GM11168 (cell line): ENCODE results near the gene GRID1.

Source experiments
- in situ Hi-C: fragments of 300-500 bp; cut with MboI; formaldehyde crosslinking; loops from one replicate; pipeline ENCODE4 v1.12.0; 2022; ENCODE audit warnings: low sequenced_read_pairs; ENCODE audit not compliant: unreplicated experiment

Gene GRID1

DNA sequence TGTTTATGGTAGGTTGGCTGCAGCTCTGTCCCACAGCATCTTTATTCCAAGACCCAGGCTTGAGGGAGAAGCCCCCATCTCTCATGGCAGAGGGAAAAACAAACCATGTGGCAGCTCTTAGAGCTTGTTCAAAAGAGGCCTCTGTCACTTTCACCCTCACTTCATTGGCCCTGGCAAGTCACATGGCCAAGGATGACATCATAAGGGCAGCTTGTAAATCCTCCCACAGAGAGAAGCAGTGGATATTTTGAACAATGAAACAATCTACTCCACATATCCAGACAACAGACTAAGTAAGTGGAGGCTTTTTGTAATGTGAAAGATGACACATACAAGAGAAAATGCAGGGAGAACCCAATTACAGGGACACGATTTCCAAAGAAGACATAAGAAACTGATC, 108.1 kb downstream of the GRID1 start:
- in situ Hi-C loops: no loop called here

GRCh38 chr10:86257683-86258082, 108.9 kb downstream of the GRID1 start:
- in situ Hi-C loops: no loop called here

- in situ Hi-C loops: no loop called here
These were observed 109.8 kb downstream of the GRID1 start for GRCh38 chr10:86256690-86257315.

DNA sequence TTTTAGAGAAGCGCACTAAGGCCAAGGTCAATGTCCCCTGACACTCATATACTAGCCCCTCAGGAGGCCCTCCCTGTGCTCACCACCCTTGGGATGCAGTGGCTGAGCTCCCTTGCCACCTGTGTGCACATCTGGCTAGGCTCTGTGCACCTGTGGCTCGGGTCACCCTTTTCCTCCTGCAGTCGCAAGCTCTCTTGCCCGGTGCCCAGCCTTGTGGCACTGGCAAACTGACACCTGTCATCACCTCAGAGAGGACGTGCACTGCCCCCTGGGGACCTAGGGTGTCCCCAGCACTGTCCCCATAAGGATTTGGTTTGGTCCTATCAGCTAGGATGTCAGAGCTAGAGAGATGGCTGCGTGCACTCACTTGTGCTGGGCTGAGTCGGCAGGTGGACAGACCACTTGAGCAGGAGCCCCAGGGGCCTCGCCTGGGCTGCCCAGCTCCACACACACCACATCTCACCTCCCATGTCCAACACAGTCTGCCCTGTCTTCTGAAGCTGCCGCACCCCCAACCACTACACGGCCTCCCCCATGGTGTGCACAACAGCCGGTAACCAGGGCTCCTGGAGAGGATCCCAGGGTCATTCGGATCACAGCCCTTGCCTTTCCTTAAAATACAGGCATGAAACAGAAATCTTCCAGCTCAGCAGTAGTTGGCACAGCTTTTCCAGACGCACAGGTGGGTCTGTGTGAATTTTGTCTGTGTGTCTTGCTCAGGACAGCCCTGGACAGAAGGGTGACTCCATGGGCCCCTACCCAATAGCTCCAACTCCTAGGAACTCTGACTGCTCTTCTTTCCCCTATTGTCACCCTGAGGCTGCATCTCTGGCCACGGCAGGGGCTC, 111.0 kb downstream of the GRID1 start:
- in situ Hi-C loops: no loop called here

DNA sequence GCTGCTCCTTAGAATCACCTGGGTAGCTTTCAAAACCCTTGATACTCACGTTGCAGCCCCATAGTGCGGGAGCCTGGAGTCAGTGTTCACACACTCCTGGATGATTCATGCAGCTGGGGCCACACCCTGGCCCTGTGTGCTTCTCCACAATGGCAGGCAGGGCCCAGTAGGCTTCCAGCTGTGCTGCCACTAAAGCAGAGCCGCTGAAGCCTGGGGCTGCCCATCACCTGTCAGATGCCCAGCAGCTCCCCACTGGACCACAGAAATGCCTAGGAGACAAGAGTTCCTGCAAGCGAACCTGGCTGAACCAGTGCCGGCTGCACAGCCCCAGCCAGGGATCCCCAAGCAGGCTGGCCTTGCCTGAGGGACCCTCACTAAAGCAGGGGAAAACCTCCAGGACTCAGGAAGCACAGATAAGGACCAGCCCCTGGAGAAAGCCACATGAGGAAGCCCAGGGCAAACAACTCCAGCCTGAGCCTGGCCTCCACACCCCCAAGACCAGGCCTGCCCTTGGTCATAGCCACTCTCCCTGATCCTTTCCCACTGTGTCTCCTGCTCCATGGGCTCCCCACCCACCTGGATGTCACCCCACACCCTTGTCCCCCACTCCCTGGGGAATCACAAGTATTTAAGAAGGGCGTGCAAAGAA, 111.9 kb downstream of the GRID1 start:
- in situ Hi-C loops: no loop called here

DNA sequence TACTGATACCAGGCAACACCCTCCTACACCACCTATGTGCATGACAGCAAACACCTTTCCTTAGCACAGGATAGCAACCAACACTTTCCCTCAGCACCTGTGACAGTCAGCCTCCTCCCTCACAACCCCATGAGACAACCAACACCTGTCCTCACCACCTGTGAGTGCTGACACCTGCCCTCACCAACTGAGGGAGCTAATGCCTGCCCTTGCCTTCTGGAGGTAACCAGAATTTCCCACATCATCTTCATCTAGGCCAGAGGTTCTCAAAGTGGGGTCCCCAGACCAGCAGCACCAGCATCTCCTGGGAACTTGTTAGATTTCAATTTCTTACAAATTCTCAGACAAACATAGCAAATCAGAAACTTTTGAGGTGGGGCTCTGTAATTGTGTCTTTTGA, 112.5 kb downstream of the GRID1 start:
- in situ Hi-C loops: no loop called here

- in situ Hi-C loops: no loop called here
These were observed 113.2 kb downstream of the GRID1 start for GRCh38 chr10:86253091-86254072.

DNA sequence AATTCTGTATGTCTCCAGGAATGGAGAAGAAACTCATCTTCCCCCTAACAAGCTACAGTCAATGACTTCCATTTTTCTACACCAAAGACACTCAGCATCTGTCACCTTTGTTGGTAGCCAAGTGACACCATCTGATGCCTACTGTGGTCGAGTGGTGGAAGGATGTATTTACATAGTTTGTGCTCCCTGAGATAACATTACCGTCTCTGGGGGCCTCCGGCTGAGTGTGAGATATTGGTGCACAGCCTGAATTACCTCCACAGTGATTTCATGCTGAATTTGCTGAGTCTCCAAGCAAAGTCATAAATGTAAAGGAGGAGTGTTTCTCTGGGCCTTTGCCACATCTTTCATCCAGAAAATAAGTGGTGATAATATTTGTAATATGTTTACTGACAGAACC, 114.0 kb downstream of the GRID1 start:
- in situ Hi-C loops: no loop called here

- in situ Hi-C loops: no loop called here
These were observed 114.5 kb downstream of the GRID1 start for GRCh38 chr10:86252079-86252478.

GRCh38 chr10:86251426-86251825, 115.2 kb downstream of the GRID1 start:
- in situ Hi-C loops: no loop called here

GRCh38 chr10:86250399-86250798, 116.2 kb downstream of the GRID1 start:
- in situ Hi-C loops: no loop called here

GRCh38 chr10:86249794-86250193, 116.8 kb downstream of the GRID1 start:
- in situ Hi-C loops: no loop called here

GRCh38 chr10:86248062-86248461, 118.5 kb downstream of the GRID1 start:
- in situ Hi-C loops: no loop called here

GRCh38 chr10:86247588-86247987, 119.0 kb downstream of the GRID1 start:
- in situ Hi-C loops: no loop called here

- in situ Hi-C loops: no loop called here
These were observed 119.5 kb downstream of the GRID1 start for GRCh38 chr10:86247073-86247472.

GRCh38 chr10:86246279-86246940, 120.2 kb downstream of the GRID1 start:
- in situ Hi-C loops: no loop called here

GRCh38 chr10:86245015-86245394, 121.6 kb downstream of the GRID1 start:
- in situ Hi-C loops: no loop called here

DNA sequence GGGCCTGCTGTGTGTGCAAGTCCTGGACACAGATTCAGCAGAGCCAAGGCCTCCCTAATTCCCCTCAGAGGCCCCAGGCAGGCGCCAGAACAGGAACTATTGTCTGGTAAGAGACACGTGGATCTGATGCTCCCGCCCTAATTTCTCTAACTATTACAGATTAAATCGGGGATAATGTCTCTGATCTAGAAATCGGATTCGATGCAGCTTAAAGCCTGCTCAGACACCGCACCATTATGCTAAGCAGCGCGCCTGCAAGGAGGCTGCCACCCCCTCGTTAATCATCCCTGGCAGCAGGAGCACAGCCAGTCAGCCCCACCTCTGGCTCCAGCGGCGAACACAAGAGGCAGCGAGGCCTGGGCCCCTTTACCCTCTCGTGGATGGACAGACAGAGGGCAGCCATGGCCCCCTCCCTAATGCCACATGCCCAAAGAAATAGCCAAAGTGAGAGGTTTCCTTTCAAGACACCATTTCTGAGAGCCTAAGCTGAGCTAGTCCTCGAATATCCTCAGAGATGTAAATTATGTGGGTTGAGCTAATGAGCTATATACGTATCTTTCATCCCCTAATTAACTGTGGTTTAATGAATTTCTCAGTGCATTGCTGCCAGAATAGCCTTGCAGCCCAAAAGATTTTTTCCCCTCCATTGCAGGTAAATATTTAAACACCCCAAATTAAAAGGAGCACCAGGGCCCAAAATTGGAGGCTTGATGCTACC, 122.1 kb downstream of the GRID1 start:
- in situ Hi-C loops: no loop called here

GRCh38 chr10:86243651-86244155, 122.9 kb downstream of the GRID1 start:
- in situ Hi-C loops: no loop called here
